ENCODE measurements around the gene MTA3.

Gene MTA3

GRCh38 chr2:42568401-42569115 is at the start of gene MTA3:
Gene MTA3 (plus strand): TSS chr2:42568632. CDS start chr2:42568746, 114 bp downstream.
- Histone ChIP-seq H3K36me3 (no peaks in the 10 kb centered on the region), H3K4me3 (ENCODE audit: low read depth in 1 of 2, low read length in 1 of 2) (peak within 1 kb of the TSS; percentile 37 to 59), H3K9me3 (no peaks in the 10 kb centered on the region), H3K4me1 (ENCODE audit: control insufficient read depth in 1 of 2, insufficient read depth in 1 of 2, low read depth in 1 of 2, low read length in 1 of 2) (peaks cover 0 to 6% of the 10 kb centered on the region in 2 experiments), H3K27me3 (peaks cover 67% of the 10 kb centered on the region), H3K27ac (no peak within 1 kb of the TSS)
- no peak for TF ChIP-seq CTCF (IDR thresholded peaks at IDR 0.05)

GRCh38 chr2:42519624-42520023 is 48.8 kb upstream of the MTA3 start:
- Histone ChIP-seq H3K9me3 (no peaks in the 10 kb centered on the region), H3K27ac (no peak overlapping the region), H3K4me1 (ENCODE audit: control insufficient read depth in 1 of 2, insufficient read depth in 1 of 2, low read depth in 1 of 2, low read length in 1 of 2) (no peaks in the 10 kb centered on the region), H3K4me3 (ENCODE audit: low read depth in 1 of 2, low read length in 1 of 2) (no peak overlapping the region), H3K27me3 (no peaks in the 10 kb centered on the region), H3K36me3 (no peaks in the 10 kb centered on the region)
- TF ChIP-seq CTCF (IDR thresholded peaks at IDR 0.05) = no peak

GRCh38 chr2:42522035-42522434 is 46.4 kb upstream of the MTA3 start:
- no peak for TF ChIP-seq CTCF (IDR thresholded peaks at IDR 0.05)
- H3K9me3 ChIP-seq = no peaks in the 10 kb centered on the region

GRCh38 chr2:42523341-42523740 is 45.1 kb upstream of the MTA3 start:
- no peak for TF ChIP-seq CTCF (IDR thresholded peaks at IDR 0.05)
- Histone ChIP-seq H3K27me3 (no peaks in the 10 kb centered on the region), H3K4me3 (ENCODE audit: low read depth in 1 of 2, low read length in 1 of 2) (no peak overlapping the region), H3K9me3 (no peaks in the 10 kb centered on the region), H3K4me1 (ENCODE audit: control insufficient read depth in 1 of 2, insufficient read depth in 1 of 2, low read depth in 1 of 2, low read length in 1 of 2) (no peaks in the 10 kb centered on the region), H3K36me3 (no peaks in the 10 kb centered on the region), H3K27ac (no peak overlapping the region)

More at GRCh38 chr2:42522035-42522434, 46.4 kb upstream of the MTA3 start:
- no peak overlapping the region for H3K4me3 ChIP-seq (ENCODE audit: low read depth in 1 of 2, low read length in 1 of 2)
- no peak overlapping the region for H3K27ac ChIP-seq
- no peaks in the 10 kb centered on the region for H3K36me3 ChIP-seq
- no peaks in the 10 kb centered on the region for H3K4me1 ChIP-seq (ENCODE audit: control insufficient read depth in 1 of 2, insufficient read depth in 1 of 2, low read depth in 1 of 2, low read length in 1 of 2)
- no peaks in the 10 kb centered on the region for H3K27me3 ChIP-seq

GRCh38 chr2:42532397-42532796 is 36.0 kb upstream of the MTA3 start:
- H3K36me3 ChIP-seq = no peaks in the 10 kb centered on the region
- no peak overlapping the region for H3K4me3 ChIP-seq (ENCODE audit: low read depth in 1 of 2, low read length in 1 of 2)
- H3K9me3 ChIP-seq = no peaks in the 10 kb centered on the region
- no peaks in the 10 kb centered on the region for H3K4me1 ChIP-seq (ENCODE audit: control insufficient read depth in 1 of 2, insufficient read depth in 1 of 2, low read depth in 1 of 2, low read length in 1 of 2)
- H3K27ac ChIP-seq = no peak overlapping the region
- no peak for TF ChIP-seq CTCF (IDR thresholded peaks at IDR 0.05)
- no peaks in the 10 kb centered on the region for H3K27me3 ChIP-seq
